ENCODE measurements around the gene CLEC18B. TPM values are rescaled to one million over a fixed set of nuclear protein-coding genes. Genes with fewer than 3 reads are reported as not detected.
"Not testable (repeated sequence)": the region's sequence is repeated elsewhere in the genome, so short reads cannot be mapped to it uniquely, and the experiment has no call there.

The CLEC18B gene
- polyA plus RNA-seq, 1 experiment = not detected

- H3K27me3 ChIP-seq (ENCODE audit: control insufficient read depth, insufficient read depth, low read length); POLR2A ChIA-PET; CTCF ChIA-PET; DNase-seq (ENCODE audit: low read depth); H3K36me3 ChIP-seq (ENCODE audit: control insufficient read depth, insufficient read depth, low read length); H3K4me3 ChIP-seq (ENCODE audit: low read depth, low read length): not testable (repeated sequence)
Observed at GRCh38 chr16:74404148-74404933, 16.9 kb downstream of the CLEC18B start.

- DNase-seq (ENCODE audit: low read depth); H3K36me3 ChIP-seq (ENCODE audit: control insufficient read depth, insufficient read depth, low read length); POLR2A ChIA-PET; H3K27me3 ChIP-seq (ENCODE audit: control insufficient read depth, insufficient read depth, low read length); H3K4me3 ChIP-seq (ENCODE audit: low read depth, low read length); CTCF ChIA-PET: not testable (repeated sequence)
Observed at GRCh38 chr16:74400238-74400637, 21.0 kb downstream of the CLEC18B start.

GRCh38 chr16:74398212-74398895, 22.9 kb downstream of the CLEC18B start:
- POLR2A ChIA-PET; H3K4me3 ChIP-seq (ENCODE audit: low read depth, low read length); H3K27me3 ChIP-seq (ENCODE audit: control insufficient read depth, insufficient read depth, low read length); CTCF ChIA-PET; DNase-seq (ENCODE audit: low read depth); H3K36me3 ChIP-seq (ENCODE audit: control insufficient read depth, insufficient read depth, low read length): not testable (repeated sequence)

GRCh38 chr16:74396521-74397017, 24.7 kb downstream of the CLEC18B start:
- DNase-seq (ENCODE audit: low read depth); POLR2A ChIA-PET: not testable (repeated sequence)

GRCh38 chr16:74394604-74395003, 26.7 kb downstream of the CLEC18B start:
- POLR2A ChIA-PET; H3K4me3 ChIP-seq (ENCODE audit: low read depth, low read length); H3K36me3 ChIP-seq (ENCODE audit: control insufficient read depth, insufficient read depth, low read length); DNase-seq (ENCODE audit: low read depth); H3K27me3 ChIP-seq (ENCODE audit: control insufficient read depth, insufficient read depth, low read length); CTCF ChIA-PET: not testable (repeated sequence)

More at GRCh38 chr16:74396521-74397017, 24.7 kb downstream of the CLEC18B start:
- H3K27me3 ChIP-seq (ENCODE audit: control insufficient read depth, insufficient read depth, low read length); H3K36me3 ChIP-seq (ENCODE audit: control insufficient read depth, insufficient read depth, low read length); H3K4me3 ChIP-seq (ENCODE audit: low read depth, low read length); CTCF ChIA-PET: not testable (repeated sequence)

- H3K27me3 ChIP-seq (ENCODE audit: control insufficient read depth, insufficient read depth, low read length); CTCF ChIA-PET; DNase-seq (ENCODE audit: low read depth); H3K36me3 ChIP-seq (ENCODE audit: control insufficient read depth, insufficient read depth, low read length); POLR2A ChIA-PET; H3K4me3 ChIP-seq (ENCODE audit: low read depth, low read length): not testable (repeated sequence)
Observed at GRCh38 chr16:74394131-74394530, 27.1 kb downstream of the CLEC18B start.

- CTCF ChIA-PET; POLR2A ChIA-PET; H3K36me3 ChIP-seq (ENCODE audit: control insufficient read depth, insufficient read depth, low read length); DNase-seq (ENCODE audit: low read depth); H3K4me3 ChIP-seq (ENCODE audit: low read depth, low read length); H3K27me3 ChIP-seq (ENCODE audit: control insufficient read depth, insufficient read depth, low read length): not testable (repeated sequence)
Observed at GRCh38 chr16:74391454-74392050, 29.7 kb downstream of the CLEC18B start.

DNA sequence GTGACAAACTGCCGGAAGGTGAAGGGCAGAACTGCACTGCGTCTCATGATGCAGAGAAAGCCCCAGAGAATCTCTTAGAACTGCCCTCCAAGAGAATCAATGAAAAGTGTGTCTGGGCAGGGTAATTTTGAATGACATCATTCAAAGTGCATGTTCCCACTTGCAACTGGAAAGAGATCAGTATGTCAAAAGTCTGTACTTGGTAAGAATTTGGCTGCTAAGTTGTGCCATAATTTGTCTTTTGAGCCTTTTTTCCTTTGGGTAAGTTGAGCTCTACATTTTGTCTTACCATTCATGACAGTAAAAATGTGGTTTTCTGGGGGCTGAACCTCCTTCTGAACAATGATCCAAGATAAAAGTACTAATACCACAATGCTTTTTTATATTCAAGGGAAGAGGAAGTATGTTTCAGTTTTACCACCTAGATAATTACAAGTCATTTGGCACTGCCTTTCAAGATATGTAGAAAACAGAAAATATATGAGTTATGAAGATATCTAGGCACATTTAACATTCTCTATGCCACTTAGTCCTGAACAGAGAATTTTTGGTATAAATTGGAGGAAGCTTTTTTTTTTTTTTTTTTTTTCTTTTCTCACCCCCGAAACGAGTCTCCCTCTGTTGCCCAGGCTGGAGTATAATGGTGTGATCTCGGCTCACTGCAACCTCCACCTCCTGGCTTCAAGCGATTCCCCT, 38.8 kb downstream of the CLEC18B start:
- POLR2A ChIA-PET; H3K4me3 ChIP-seq (ENCODE audit: low read depth, low read length): not testable (repeated sequence)

DNA sequence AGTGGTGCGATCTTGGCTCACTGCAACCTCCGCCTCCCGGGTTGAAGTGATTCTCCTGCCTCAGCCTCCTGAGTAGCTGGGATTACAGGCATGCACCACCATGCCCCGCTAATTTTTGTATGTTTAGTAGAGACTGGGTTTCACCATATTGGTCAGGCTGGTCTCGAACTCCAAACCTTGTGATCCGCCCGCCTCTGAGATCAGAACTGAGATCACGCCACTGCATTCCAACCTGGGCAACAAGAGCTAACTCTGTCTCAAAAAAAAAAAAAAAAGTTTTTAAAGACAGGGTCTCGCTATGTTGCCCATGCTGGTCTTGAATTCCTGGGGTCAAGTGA, 47.5 kb downstream of the CLEC18B start:
- POLR2A ChIA-PET; DNase-seq (ENCODE audit: low read depth); H3K27me3 ChIP-seq (ENCODE audit: control insufficient read depth, insufficient read depth, low read length); H3K36me3 ChIP-seq (ENCODE audit: control insufficient read depth, insufficient read depth, low read length); CTCF ChIA-PET; H3K4me3 ChIP-seq (ENCODE audit: low read depth, low read length): not testable (repeated sequence)

More for the DNA sequence above, 38.8 kb downstream of the CLEC18B start:
- H3K36me3 ChIP-seq (ENCODE audit: control insufficient read depth, insufficient read depth, low read length); DNase-seq (ENCODE audit: low read depth); CTCF ChIA-PET; H3K27me3 ChIP-seq (ENCODE audit: control insufficient read depth, insufficient read depth, low read length): not testable (repeated sequence)

Data from BJ (cell line).